Keratinocyte (primary cell): Measurements from ENCODE around the gene BEGAIN. TPM values are rescaled to one million over a fixed set of nuclear protein-coding genes. Genes with fewer than 3 reads are reported as not detected.
A peak's percentile ranks its signal among the peaks of the same experiment; 100 is the strongest.

Experiments used
- DNase-seq: peaks from one replicate; pipeline ENCODE4 v3.0.0-alpha.2; 2011; ENCODE audit warnings: low read depth, missing footprints, low spot score
- FAIRE-seq: peaks from 2 replicates; lab custom pipeline; 2011; peaks lifted over from hg19 to GRCh38; lab: Jason Lieb, UNC
- H2AFZ ChIP-seq: 2 replicates; pipeline ENCODE4 v1.6.0; 2012; ENCODE audit warnings: low read length, control low read depth, inconsistent platforms; ENCODE audit not compliant: control insufficient read depth
- H3K27ac ChIP-seq: 2 replicates; pipeline ENCODE4 v1.5.1; 2011; ENCODE audit warnings: low read length; ENCODE audit not compliant: control insufficient read depth, insufficient read depth
- H3K27me3 ChIP-seq: 3 replicates; pipeline ENCODE4 v1.6.0; 2011; ENCODE audit warnings: low read length; ENCODE audit not compliant: control insufficient read depth, insufficient read depth; ENCODE audit errors: extremely low read depth
- H3K36me3 ChIP-seq, 2 experiments: 2 replicates in 1 of 2; 3 replicates in 1 of 2; pipeline ENCODE4 v1.5.1; 2011; ENCODE audit warnings: low read length in 2 of 2, mild to moderate bottlenecking in 1 of 2; ENCODE audit not compliant: control insufficient read depth in 2 of 2, insufficient read depth in 2 of 2; ENCODE audit errors: extremely low read depth in 1 of 2
- H3K4me1 ChIP-seq: 3 replicates; pipeline ENCODE4 v1.5.1; 2011; ENCODE audit warnings: low read length; ENCODE audit not compliant: control insufficient read depth, insufficient read depth; ENCODE audit errors: extremely low read depth
- H3K4me2 ChIP-seq: 3 replicates; pipeline ENCODE4 v1.6.0; 2011; ENCODE audit warnings: low read depth, low read length; ENCODE audit not compliant: control insufficient read depth, insufficient read depth; ENCODE audit errors: extremely low read depth
- H3K4me3 ChIP-seq, 3 experiments: fragments of 200-600 bp in 1 of 3; sonication (generic) in 1 of 3; 2 replicates in 2 of 3; 3 replicates in 1 of 3; pipeline ENCODE4 v1.5.1; 2011 to 2016; ENCODE audit warnings: low read length in 3 of 3, mild to moderate bottlenecking in 3 of 3, control low read depth in 2 of 3, inconsistent platforms in 1 of 3, low read depth in 1 of 3, mixed read lengths in 1 of 3, mixed run types in 1 of 3, moderate library complexity in 1 of 3; ENCODE audit not compliant: control insufficient read depth in 2 of 3, insufficient read depth in 2 of 3; ENCODE audit errors: extremely low read depth in 1 of 3
- H3K79me2 ChIP-seq: 2 replicates; pipeline ENCODE4 v1.6.0; 2012; ENCODE audit warnings: low read length; ENCODE audit not compliant: control insufficient read depth, insufficient read depth
- H3K9ac ChIP-seq: 3 replicates; pipeline ENCODE4 v1.6.0; 2011; ENCODE audit warnings: low read length; ENCODE audit not compliant: control insufficient read depth, insufficient read depth; ENCODE audit errors: extremely low read depth
- H3K9me1 ChIP-seq: 3 replicates; pipeline ENCODE4 v1.6.0; 2011; ENCODE audit warnings: low read length; ENCODE audit not compliant: control insufficient read depth, insufficient read depth; ENCODE audit errors: extremely low read depth
- H3K9me3 ChIP-seq: 2 replicates; pipeline ENCODE4 v1.5.1; 2012; ENCODE audit warnings: low read depth, low read length; ENCODE audit not compliant: control insufficient read depth
- H4K20me1 ChIP-seq: 3 replicates; pipeline ENCODE4 v1.6.0; 2011; ENCODE audit warnings: low read length; ENCODE audit not compliant: control insufficient read depth, insufficient read depth; ENCODE audit errors: extremely low read depth
- CTCF ChIP-seq, 3 experiments: IDR thresholded peaks in 1 of 3; conservative IDR thresholded peaks in 1 of 3; optimal IDR thresholded peaks in 1 of 3; 2 replicates in 2 of 3; 3 replicates in 1 of 3; pipeline versions ENCODE3 to v1.5.1; 2011; ENCODE audit warnings: low read length in 3 of 3, mild to moderate bottlenecking in 3 of 3, moderate library complexity in 2 of 3, control low read depth in 1 of 3, inconsistent platforms in 1 of 3; ENCODE audit not compliant: insufficient read depth in 2 of 3; ENCODE audit errors: extremely low read depth in 1 of 3
- EZH2 ChIP-seq: IDR thresholded peaks from one replicate; pipeline ENCODE4 v1.6.1; 2012; ENCODE audit warnings: inconsistent platforms, mild to moderate bottlenecking, low read length, moderate library complexity
- dilution Hi-C: fragments of 300-500 bp; cut with MboI; formaldehyde crosslinking; loops from one replicate; pipeline ENCODE4 v1.7.0; 2020; ENCODE audit warnings: low sequenced_read_pairs; ENCODE audit not compliant: extremely low pct_ligation_motif_present
- polyA plus RNA-seq, 5 experiments: library from polyadenylated mRNA; depleted of rRNA in 3 of 5; stranded (reverse) in 3 of 5; stranded (forward) in 1 of 5; unstranded in 1 of 5; fragments of >200 nt; gene quantifications; 1 replicate in 1 of 5; 2 replicates in 3 of 5; 3 replicates in 1 of 5; pipeline versions ENCODE4 v1.2.1 to v1.2.3, GENCODE V29; 2011 to 2012; ENCODE audit warnings: missing spikeins in 2 of 5, low read depth in 1 of 5, low replicate concordance in 1 of 5

The BEGAIN gene
- polyA plus RNA-seq, 1 donor (not counting 4 experiments of a cell fraction or from before 2014, with no cell fraction given): 0.25 TPM

DNA sequence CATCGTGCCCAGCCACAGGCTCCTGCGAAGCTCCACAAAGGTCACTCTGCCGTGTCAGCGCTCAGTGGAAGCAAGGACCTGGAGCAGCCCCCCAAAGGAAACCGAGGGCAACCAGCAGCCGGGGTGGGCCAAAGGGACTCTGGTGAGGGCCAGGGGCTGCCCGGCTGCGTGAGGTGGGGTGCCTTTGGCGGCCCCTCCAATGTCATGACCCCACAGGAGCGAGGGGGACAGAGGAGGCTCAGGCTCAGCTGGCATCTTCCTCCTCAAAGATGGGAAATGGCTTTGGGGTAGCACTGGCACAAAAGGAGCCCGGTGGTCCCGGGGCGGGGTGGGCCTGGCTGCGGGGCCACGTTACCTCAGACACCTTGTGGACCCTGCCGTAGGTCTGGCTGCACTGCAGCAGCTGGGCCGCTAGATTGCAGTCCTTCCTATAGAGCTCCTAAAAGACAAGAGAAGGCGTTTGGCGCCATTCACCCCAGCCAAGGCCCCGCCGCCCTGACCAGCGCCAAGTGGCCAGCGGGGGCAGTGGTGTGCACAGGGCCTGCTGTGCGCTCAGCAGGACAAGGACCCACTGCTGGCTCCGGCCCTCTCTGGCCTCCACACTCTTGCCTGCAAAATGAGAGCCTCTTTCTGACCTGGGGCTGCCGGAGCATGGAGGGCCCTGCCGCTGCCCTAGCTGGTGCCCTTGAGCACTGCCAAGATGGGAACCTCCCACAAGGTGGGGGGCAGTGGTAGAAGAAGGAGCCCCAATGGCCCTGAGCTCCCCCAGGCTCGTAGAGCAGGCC lies 46.9 kb downstream of the BEGAIN start:
- Histone ChIP-seq H3K9me1 (peaks cover 2% of the 10 kb centered on the region), H3K36me3 (no peaks in the 10 kb centered on the region), H3K27ac (no peak overlapping the region), H3K27me3 (no peaks in the 10 kb centered on the region), H3K4me3 (no peak overlapping the region), H3K9ac (no peak overlapping the region), H2AFZ (no peak overlapping the region), H4K20me1 (no peaks in the 10 kb centered on the region), H3K4me1 (no peaks in the 10 kb centered on the region), H3K4me2 (no peak overlapping the region), H3K79me2 (no peaks in the 10 kb centered on the region), H3K9me3 (no peaks in the 10 kb centered on the region)
- FAIRE-seq (no peak), DNase-seq (no peak)
- no peak for TF ChIP-seq EZH2
- TF ChIP-seq CTCF (optimal IDR thresholded peaks at IDR 0.05 in 1 of 3, IDR thresholded peaks at IDR 0.05 in 1 of 3, conservative IDR thresholded peaks at IDR 0.05 in 1 of 3; ENCODE audit: extremely low read depth in 1 of 3, insufficient read depth in 2 of 3, low read length in 3 of 3): peak in 2 of 3 experiments; percentile 19 to 48
- dilution Hi-C loops: no loop called here

DNA sequence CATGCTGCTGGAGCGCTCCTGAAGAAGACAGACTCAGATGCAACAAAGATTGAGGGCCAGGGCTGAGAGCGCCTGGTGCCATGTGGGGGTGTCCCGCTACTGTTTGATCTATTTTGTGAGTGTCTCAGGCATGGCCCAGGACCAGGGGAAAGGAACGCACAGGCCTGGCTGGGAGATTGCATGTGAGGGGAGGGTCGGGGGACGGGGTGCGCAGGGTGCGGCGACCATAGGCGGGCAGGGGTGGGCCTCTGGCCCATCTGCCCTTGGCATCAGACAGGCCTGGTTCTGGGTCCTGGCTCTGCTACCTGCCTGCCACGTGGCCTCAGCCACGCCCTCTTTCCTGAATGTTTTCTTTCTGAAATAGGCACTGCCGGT lies 47.5 kb downstream of the BEGAIN start:
- dilution Hi-C loops: no loop called here
- no peaks in the 10 kb centered on the region for H3K36me3 ChIP-seq
- no peak overlapping the region for H3K27ac ChIP-seq
- TF ChIP-seq EZH2 (no peak), CTCF (optimal IDR thresholded peaks at IDR 0.05 in 1 of 3, IDR thresholded peaks at IDR 0.05 in 1 of 3, conservative IDR thresholded peaks at IDR 0.05 in 1 of 3; ENCODE audit: extremely low read depth in 1 of 3, insufficient read depth in 2 of 3, low read length in 3 of 3) (no peak)
- peaks cover 2% of the 10 kb centered on the region for H3K9me1 ChIP-seq
- H3K9ac ChIP-seq: no peak overlapping the region
- no peaks in the 10 kb centered on the region for H3K9me3 ChIP-seq
- H3K27me3 ChIP-seq: no peaks in the 10 kb centered on the region
- H3K4me3 ChIP-seq: no peak overlapping the region
- H2AFZ ChIP-seq: no peak overlapping the region
- H4K20me1 ChIP-seq: no peaks in the 10 kb centered on the region
- DNase-seq: no peak
- no peaks in the 10 kb centered on the region for H3K4me1 ChIP-seq
- H3K4me2 ChIP-seq: no peak overlapping the region
- H3K79me2 ChIP-seq: no peaks in the 10 kb centered on the region
- no peak for FAIRE-seq
